ENCODE measurements around the gene DGKK.

DGKK gene, protein sequence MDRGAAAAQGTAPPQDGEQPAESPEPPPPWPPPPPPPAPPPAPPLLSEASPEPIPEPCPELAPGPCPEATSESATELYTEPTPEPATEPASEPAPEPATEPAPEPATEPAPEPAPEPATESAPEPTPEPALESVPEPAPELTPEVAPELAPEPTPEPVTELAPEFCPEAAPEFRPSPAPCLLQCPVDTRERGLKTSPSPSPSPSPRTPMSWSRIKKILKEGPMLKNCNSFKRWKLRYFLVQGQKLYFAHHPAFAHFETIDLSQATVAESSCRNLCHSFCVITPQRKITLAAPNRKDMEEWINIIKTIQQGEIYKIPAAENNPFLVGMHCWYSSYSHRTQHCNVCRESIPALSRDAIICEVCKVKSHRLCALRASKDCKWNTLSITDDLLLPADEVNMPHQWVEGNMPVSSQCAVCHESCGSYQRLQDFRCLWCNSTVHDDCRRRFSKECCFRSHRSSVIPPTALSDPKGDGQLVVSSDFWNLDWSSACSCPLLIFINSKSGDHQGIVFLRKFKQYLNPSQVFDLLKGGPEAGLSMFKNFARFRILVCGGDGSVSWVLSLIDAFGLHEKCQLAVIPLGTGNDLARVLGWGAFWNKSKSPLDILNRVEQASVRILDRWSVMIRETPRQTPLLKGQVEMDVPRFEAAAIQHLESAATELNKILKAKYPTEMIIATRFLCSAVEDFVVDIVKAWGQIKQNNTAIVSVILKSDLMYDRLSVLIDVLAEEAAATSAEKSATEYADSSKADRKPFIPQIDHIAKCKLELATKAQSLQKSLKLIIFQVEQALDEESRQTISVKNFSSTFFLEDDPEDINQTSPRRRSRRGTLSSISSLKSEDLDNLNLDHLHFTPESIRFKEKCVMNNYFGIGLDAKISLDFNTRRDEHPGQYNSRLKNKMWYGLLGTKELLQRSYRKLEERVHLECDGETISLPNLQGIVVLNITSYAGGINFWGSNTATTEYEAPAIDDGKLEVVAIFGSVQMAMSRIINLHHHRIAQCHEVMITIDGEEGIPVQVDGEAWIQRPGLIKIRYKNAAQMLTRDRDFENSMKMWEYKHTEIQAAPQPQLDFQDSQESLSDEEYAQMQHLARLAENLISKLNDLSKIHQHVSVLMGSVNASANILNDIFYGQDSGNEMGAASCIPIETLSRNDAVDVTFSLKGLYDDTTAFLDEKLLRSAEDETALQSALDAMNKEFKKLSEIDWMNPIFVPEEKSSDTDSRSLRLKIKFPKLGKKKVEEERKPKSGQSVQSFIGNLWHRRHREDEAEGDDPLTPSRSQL

GRCh38 chrX:50470103-50471031 lies at the start of gene DGKK:
DGKK (minus strand) TSS chrX:50470825; CDS start chrX:50470678, 147 bp downstream.
- Mint-ChIP-seq H3K27me3 (peaks cover 65% of the 10 kb centered on the region), H3K4me3 (no peak within 1 kb of the TSS), H3K36me3 (no peaks in the 10 kb centered on the region), H3K9me3 (no peaks in the 10 kb centered on the region), H3K27ac (peak within 1 kb of the TSS; percentile 68), H3K4me1 (no peaks in the 10 kb centered on the region)
- DNase-seq = no peak
- CTCF ChIA-PET = no interaction called here

DNA sequence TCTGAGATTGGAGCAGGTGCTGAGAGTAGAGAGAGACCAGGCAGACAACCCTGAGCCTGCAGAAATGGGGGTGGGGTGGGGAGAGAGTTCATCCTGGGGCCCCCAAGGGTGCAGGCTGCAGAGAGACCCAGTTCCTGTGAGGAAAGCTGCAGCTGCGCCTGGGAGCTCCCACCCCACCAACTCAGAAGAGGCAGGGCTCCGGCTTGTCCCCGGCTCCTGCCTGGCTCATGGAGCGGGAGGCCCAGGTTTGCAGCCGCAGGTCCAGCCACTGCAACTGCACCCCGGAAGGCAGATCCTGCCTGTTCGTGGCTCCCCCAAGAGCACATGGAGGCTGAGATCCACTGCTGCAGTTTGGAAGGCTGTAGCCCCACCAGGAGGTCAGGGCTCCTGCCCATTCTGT lies 44.2 kb upstream of the DGKK start:
- CTCF ChIA-PET = no interaction called here
- DNase-seq = no peak
- H3K9me3 Mint-ChIP-seq = no peaks in the 10 kb centered on the region
- no peak overlapping the region for H3K27ac Mint-ChIP-seq
- no peak overlapping the region for H3K4me3 Mint-ChIP-seq
- H3K4me1 Mint-ChIP-seq = no peaks in the 10 kb centered on the region
- H3K36me3 Mint-ChIP-seq = no peaks in the 10 kb centered on the region
- H3K27me3 Mint-ChIP-seq = no peaks in the 10 kb centered on the region

DNA sequence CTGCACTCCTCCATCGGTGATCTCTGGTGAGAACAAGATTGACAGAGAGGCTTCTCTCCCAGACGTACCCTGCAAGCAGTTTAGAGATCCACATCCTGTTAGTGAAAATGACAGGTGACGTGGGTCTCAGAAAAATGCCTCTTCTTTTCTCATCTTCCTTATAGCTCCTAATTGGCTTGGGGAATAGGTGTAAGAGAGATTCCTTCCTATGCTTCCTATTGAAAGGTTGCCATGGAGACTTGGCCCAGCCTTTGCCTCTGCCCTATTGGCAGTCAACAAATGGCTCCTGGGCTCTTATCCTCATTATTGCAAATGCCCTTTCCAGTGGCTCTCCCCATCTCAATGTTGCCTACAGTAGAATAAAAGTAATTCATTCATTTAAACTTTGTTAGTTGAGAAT lies 26.5 kb upstream of the DGKK start:
- H3K27ac Mint-ChIP-seq = no peak overlapping the region

GRCh38 chrX:50495616-50496015 lies 25.0 kb upstream of the DGKK start:
- Mint-ChIP-seq H3K27ac (no peak overlapping the region), H3K27me3 (peaks cover 3% of the 10 kb centered on the region), H3K4me1 (no peaks in the 10 kb centered on the region), H3K9me3 (no peaks in the 10 kb centered on the region), H3K4me3 (no peak overlapping the region), H3K36me3 (no peaks in the 10 kb centered on the region)
- DNase-seq = no peak
- CTCF ChIA-PET = no interaction called here

More for the DNA sequence above, 26.5 kb upstream of the DGKK start:
- H3K9me3 Mint-ChIP-seq = no peaks in the 10 kb centered on the region
- no peaks in the 10 kb centered on the region for H3K36me3 Mint-ChIP-seq
- peaks cover 3% of the 10 kb centered on the region for H3K27me3 Mint-ChIP-seq
- CTCF ChIA-PET = no interaction called here
- no peak for DNase-seq
- H3K4me1 Mint-ChIP-seq = no peaks in the 10 kb centered on the region
- H3K4me3 Mint-ChIP-seq = no peak overlapping the region

DNA sequence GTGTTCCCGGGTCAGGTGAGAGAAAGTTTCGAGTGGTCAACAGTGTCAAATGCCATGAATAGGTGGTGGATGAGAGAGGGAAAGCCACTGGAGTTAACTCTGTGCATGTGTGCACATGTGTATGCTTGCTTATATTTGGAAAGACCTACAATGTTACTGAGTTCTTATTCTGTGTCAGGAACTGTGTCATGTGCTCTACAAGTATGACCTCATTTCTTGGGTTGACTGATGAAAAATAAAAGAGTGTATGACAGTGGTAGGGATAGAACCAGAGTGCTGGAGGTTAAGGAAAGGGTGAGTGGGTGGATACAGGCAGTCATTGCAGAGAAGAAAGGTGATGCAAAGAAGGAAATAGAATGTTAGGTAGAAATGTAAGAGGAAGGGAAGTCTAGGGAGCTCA lies 22.1 kb upstream of the DGKK start:
- Mint-ChIP-seq H3K36me3 (no peaks in the 10 kb centered on the region), H3K4me1 (no peaks in the 10 kb centered on the region), H3K4me3 (no peak overlapping the region), H3K27ac (no peak overlapping the region), H3K27me3 (no peaks in the 10 kb centered on the region), H3K9me3 (no peaks in the 10 kb centered on the region)
- CTCF ChIA-PET = no interaction called here
- no peak for DNase-seq

- H3K27me3 Mint-ChIP-seq = peaks cover 4% of the 10 kb centered on the region
- H3K4me3 Mint-ChIP-seq = no peak overlapping the region
- DNase-seq = no peak
- no peaks in the 10 kb centered on the region for H3K36me3 Mint-ChIP-seq
- CTCF ChIA-PET = no interaction called here
- H3K9me3 Mint-ChIP-seq = no peaks in the 10 kb centered on the region
- H3K4me1 Mint-ChIP-seq = peaks cover 2% of the 10 kb centered on the region
- no peak overlapping the region for H3K27ac Mint-ChIP-seq
These were observed 14.0 kb upstream of the DGKK start for GRCh38 chrX:50484662-50485061.

DNA sequence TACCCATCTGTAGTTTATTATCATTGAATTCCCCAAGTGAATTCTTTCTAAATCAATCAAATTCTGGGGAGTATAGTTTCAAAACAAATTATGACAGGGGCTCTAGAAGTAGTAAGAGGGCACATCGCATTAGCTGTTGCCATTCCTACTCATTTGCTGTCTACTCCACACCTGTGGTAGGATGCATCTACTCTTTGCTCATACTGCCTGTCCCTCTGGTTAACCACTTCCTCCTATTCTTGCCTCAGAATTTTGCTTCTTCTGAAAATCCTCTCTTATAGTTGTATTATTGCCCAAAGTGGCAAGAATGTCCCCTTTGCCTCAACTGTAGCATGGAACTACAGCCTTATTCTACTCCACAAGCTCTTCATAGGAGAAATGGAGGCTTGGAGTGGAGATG lies 12.7 kb upstream of the DGKK start:
- Mint-ChIP-seq H3K27me3 (peaks cover 4% of the 10 kb centered on the region), H3K27ac (no peak overlapping the region), H3K9me3 (no peaks in the 10 kb centered on the region), H3K4me3 (no peak overlapping the region), H3K4me1 (peaks cover 2% of the 10 kb centered on the region), H3K36me3 (no peaks in the 10 kb centered on the region)
- CTCF ChIA-PET = no interaction called here
- DNase-seq = no peak

DNA sequence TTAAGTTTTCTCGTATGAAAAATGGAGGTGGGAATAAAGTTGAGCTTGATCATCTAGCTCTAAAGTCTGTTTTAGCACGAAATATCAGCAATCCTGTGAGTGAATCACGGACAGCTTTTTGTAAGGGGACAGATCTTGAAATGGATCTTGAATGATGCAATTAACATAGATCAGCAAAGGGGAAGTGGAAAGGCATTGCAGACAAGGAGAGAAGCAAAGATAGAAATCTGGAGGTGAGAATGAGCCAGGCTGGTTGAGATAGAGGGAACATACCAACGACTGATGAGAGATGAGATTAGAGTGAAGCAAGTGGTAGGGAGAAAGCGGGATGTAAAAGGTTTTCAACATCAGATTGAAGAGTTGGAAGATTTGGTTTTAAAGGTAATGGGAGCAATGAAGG lies 4.6 kb upstream of the DGKK start:
- H3K36me3 Mint-ChIP-seq = no peaks in the 10 kb centered on the region
- H3K27me3 Mint-ChIP-seq = peaks cover 30% of the 10 kb centered on the region
- H3K27ac Mint-ChIP-seq = no peak overlapping the region
- no peaks in the 10 kb centered on the region for H3K9me3 Mint-ChIP-seq
- H3K4me1 Mint-ChIP-seq = no peaks in the 10 kb centered on the region
- DNase-seq = no peak
- H3K4me3 Mint-ChIP-seq = no peak overlapping the region
- CTCF ChIA-PET = no interaction called here

GRCh38 chrX:50471390-50471789 lies 765 bp upstream of the DGKK start:
- H3K36me3 Mint-ChIP-seq = no peaks in the 10 kb centered on the region
- H3K27ac Mint-ChIP-seq = peak overlapping the region; percentile 68
- peaks cover 62% of the 10 kb centered on the region for H3K27me3 Mint-ChIP-seq
- no peaks in the 10 kb centered on the region for H3K4me1 Mint-ChIP-seq
- CTCF ChIA-PET = no interaction called here
- no peaks in the 10 kb centered on the region for H3K9me3 Mint-ChIP-seq
- DNase-seq = no peak
- no peak overlapping the region for H3K4me3 Mint-ChIP-seq

- CTCF ChIA-PET = no interaction called here
- no peaks in the 10 kb centered on the region for H3K9me3 Mint-ChIP-seq
- no peak overlapping the region for H3K4me3 Mint-ChIP-seq
- no peaks in the 10 kb centered on the region for H3K4me1 Mint-ChIP-seq
- DNase-seq = no peak
- H3K27ac Mint-ChIP-seq = no peak overlapping the region
- no peaks in the 10 kb centered on the region for H3K36me3 Mint-ChIP-seq
- H3K27me3 Mint-ChIP-seq = peaks cover 69% of the 10 kb centered on the region
These were observed 1.4 kb downstream of the DGKK start for GRCh38 chrX:50469206-50469605.

DNA sequence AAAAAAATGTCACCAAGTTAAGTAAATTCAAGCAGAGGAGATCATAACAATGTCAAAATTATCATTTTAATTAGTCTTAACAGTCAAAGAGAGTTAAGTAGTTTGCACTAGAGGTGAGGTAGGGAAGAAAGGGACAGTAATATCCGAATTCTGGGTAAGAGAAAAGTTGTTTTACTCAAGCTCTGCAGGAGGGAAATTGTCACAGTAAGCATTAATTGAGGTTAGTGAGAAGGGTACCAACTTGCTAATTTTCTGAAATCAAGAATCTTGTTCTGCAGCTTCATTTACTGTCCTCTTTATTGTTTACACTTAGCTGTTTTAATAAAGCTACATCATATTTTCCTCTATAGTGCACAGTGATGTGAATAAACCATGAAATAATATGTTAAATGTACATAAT lies 11.0 kb downstream of the DGKK start:
- Mint-ChIP-seq H3K4me3 (no peak overlapping the region), H3K36me3 (no peaks in the 10 kb centered on the region), H3K9me3 (no peaks in the 10 kb centered on the region), H3K27ac (no peak overlapping the region), H3K4me1 (no peaks in the 10 kb centered on the region), H3K27me3 (peaks cover 14% of the 10 kb centered on the region)
- CTCF ChIA-PET = no interaction called here
- DNase-seq = no peak

- CTCF ChIA-PET = no interaction called here
- Mint-ChIP-seq H3K4me1 (no peaks in the 10 kb centered on the region), H3K27me3 (peaks cover 13% of the 10 kb centered on the region), H3K4me3 (no peak overlapping the region), H3K36me3 (no peaks in the 10 kb centered on the region), H3K9me3 (no peaks in the 10 kb centered on the region), H3K27ac (no peak overlapping the region)
- no peak for DNase-seq
These were observed 12.1 kb downstream of the DGKK start for GRCh38 chrX:50458483-50458882.

- H3K4me3 Mint-ChIP-seq = no peak overlapping the region
These were observed 13.7 kb downstream of the DGKK start for GRCh38 chrX:50456712-50457484.

More at GRCh38 chrX:50456712-50457484, 13.7 kb downstream of the DGKK start:
- CTCF ChIA-PET = no interaction called here
- Mint-ChIP-seq H3K27ac (no peak overlapping the region), H3K36me3 (no peaks in the 10 kb centered on the region), H3K9me3 (no peaks in the 10 kb centered on the region), H3K27me3 (peaks cover under 1% of the 10 kb centered on the region), H3K4me1 (no peaks in the 10 kb centered on the region)
- no peak for DNase-seq
